NCI-H2081 (cell line): ENCODE measurements around the gene BRCA2.

Source experiments
- DNase-seq, 2 experiments: peaks; one replicate each; lab custom pipeline; 2025; lab: John Stamatoyannopoulos, UW

The BRCA2 gene

GRCh38 chr13:32384702-32385101, 69.4 kb downstream of the BRCA2 start:
- no peak for DNase-seq

GRCh38 chr13:32385410-32385809, 70.1 kb downstream of the BRCA2 start:
- DNase-seq = no peak

- no peak for DNase-seq
Observed at GRCh38 chr13:32390048-32390447, 74.7 kb downstream of the BRCA2 start.

GRCh38 chr13:32390484-32390883, 75.2 kb downstream of the BRCA2 start:
- no peak for DNase-seq

GRCh38 chr13:32391101-32391619, 75.9 kb downstream of the BRCA2 start:
- no peak for DNase-seq

GRCh38 chr13:32403108-32403507, 87.8 kb downstream of the BRCA2 start:
- no peak for DNase-seq

GRCh38 chr13:32407854-32408253, 92.5 kb downstream of the BRCA2 start:
- DNase-seq = no peak

- peak in 1 of 2 experiments; percentile 63 for DNase-seq
Observed at GRCh38 chr13:32408296-32409000, 93.1 kb downstream of the BRCA2 start.

- peak in 1 of 2 experiments; percentile 63 for DNase-seq
Observed at GRCh38 chr13:32409001-32409313, 93.6 kb downstream of the BRCA2 start.

GRCh38 chr13:32409561-32410421, 94.5 kb downstream of the BRCA2 start:
- DNase-seq = no peak

- no peak for DNase-seq
Observed at GRCh38 chr13:32413284-32413683, 98.0 kb downstream of the BRCA2 start.

GRCh38 chr13:32414580-32414979, 99.3 kb downstream of the BRCA2 start:
- no peak for DNase-seq

GRCh38 chr13:32415019-32415418, 99.7 kb downstream of the BRCA2 start:
- peak in 1 of 2 experiments; percentile 19 for DNase-seq

- DNase-seq = no peak
Observed at GRCh38 chr13:32417995-32418394, 102.7 kb downstream of the BRCA2 start.

- no peak for DNase-seq
Observed at GRCh38 chr13:32419862-32420261, 104.6 kb downstream of the BRCA2 start.

GRCh38 chr13:32423592-32423991, 108.3 kb downstream of the BRCA2 start:
- DNase-seq = no peak

GRCh38 chr13:32425158-32425557, 109.8 kb downstream of the BRCA2 start:
- no peak for DNase-seq

GRCh38 chr13:32426191-32426989, 111.1 kb downstream of the BRCA2 start:
- no peak for DNase-seq

- DNase-seq = peak; percentile 28 to 65
Observed at GRCh38 chr13:32426990-32427851, 111.9 kb downstream of the BRCA2 start.

- peak; percentile 12 to 18 for DNase-seq
Observed at GRCh38 chr13:32427852-32428580, 112.7 kb downstream of the BRCA2 start, which contains the start of gene N4BP2L1. Gene N4BP2L1 (minus strand): TSS chr13:32428130. CDS start chr13:32428082, 48 bp downstream.
